RPMI7951 (cell line): ENCODE data around the gene KIF26B. TPM values are rescaled to one million over a fixed set of nuclear protein-coding genes. Genes with fewer than 3 reads are reported as not detected.

Experiments
- DNase-seq: peaks from one replicate; pipeline ENCODE4 v3.0.0-alpha.2; 2012; ENCODE audit warnings: low read depth
- total RNA-seq: library from RNA; depleted of rRNA; stranded (reverse); fragments of >200 nt; shearing (Covaris generic); gene quantifications from 2 replicates; pipeline ENCODE4 v1.2.3, GENCODE V29; 2014

The KIF26B gene
- total RNA-seq, 1 experiment from 2014 or later = 2.3 TPM

DNA sequence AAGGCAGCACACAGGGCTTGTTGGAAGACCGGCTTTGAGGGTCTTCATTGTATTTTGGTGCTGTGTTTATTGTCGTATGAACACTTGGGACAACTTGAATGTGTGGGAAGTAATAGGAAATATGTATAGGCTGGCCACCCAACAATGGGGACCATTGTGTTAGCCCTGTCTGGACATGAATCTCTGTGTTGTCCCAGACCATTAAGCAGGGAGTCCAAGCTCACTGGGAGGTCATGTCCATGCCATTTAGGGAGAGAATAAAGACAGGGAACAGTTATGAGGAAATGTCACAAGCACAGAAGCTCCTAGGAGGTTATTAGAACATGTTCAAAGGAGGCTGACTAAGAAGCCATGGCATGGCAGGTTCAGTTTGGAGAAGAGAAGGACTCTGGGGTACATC, 266.1 kb downstream of the KIF26B start:
- DNase-seq = peak; percentile 6

DNA sequence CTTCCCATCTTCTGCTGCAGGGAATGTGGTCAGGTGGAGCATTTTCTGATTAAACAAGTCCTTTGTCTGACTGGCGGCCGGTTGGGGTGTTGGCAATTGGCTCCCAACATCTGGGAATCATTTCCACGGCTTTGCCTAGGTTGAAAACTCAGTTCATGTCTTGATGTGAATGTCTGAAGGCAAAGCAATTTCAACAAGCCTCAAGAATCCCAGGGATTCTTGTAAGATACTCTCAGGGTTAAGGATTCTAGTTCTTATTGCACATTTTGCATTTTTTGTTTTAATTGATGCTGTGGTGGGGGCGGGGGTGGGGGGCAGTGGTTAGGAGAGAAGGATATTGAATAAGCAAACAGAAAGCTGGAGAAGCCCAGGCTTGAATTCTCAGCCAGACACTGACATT, 273.9 kb downstream of the KIF26B start:
- no peak for DNase-seq

DNA sequence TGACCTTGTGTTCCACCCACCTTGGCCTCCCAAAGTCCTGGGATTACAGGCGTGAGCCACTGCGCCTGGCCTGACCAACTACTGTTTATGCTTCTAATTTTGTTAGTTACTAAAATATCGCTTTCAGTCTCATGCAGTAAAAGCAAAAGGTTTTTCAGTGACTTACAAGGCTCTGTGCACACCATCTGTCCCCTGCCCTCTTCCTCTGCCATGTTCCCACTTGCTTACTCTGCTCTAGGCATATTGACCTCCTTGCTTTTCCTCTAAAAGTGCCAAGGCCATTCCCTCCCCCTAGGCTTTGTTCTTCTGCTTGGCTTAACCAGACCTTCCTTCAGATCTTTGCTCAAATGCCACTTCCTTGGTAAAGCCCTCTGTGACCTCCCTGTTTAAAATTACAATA, 276.9 kb downstream of the KIF26B start:
- DNase-seq = no peak

DNA sequence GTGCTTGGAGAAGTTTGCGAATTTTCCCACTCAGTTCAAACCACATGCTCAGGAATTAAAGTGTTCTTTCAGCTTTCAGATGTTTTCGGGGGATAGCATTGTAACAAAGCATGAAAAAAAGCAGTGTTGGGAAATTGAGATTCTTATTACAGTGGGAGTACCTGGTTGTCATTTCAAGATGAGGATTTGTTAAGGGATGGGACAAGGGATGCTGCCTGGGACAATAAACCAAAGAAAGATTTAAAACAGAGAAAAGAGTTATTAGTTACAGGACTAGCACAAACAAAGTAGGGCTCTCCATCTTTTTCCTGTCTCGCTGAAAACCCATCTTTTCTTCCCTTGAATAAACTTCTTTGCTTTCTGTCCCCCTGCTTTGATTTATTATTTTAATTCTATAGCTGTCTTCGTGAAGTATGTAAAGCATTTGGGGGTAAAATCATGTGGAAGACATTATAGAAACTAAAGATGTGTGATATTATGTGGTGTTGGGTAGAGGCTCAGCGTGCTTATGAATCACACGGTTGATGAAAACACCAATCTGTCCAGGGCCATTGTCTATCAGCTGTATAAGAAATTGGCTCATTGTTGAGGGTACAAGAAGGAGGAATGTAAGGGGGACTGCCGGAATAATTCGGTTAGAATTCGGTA, 277.6 kb downstream of the KIF26B start:
- DNase-seq = no peak

DNA sequence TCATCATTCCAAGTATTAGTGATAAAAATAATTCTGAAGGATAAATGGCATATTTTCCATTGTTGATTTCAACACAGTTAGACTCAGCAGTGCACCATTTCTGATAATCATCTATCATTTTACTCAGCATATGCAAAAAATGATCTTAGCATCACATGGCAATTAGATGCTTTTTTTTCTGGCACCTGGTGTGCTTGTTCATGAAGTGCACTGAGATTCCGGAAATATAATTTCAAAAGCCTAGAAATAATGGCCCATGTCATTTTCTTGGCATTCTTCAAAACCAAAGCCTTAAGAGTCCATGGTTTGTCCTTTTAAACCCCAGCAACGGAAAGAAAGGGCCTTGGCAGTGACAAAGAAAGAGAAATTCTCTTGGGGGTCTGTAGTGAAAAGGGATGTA, 278.8 kb downstream of the KIF26B start:
- DNase-seq = no peak

DNA sequence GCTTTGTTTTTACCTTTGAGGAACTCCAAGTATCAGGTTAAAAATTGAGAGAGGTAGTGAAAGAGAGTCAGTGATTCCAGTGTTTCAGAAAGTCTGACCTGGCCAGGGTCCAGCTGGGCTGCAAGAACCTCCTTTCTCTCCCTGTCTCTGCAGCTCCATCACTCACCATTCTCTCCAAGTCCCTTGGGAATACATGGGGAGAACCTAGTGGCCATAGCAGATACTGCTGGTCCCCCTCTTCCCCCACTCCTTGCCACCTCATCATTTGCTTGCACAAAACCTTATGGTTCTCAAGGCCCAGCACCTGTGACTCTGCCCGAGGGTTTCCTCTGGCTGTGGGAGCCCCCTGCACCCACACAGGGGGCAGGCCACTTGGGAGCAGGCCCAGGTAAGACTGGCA, 279.5 kb downstream of the KIF26B start:
- DNase-seq = no peak

DNA sequence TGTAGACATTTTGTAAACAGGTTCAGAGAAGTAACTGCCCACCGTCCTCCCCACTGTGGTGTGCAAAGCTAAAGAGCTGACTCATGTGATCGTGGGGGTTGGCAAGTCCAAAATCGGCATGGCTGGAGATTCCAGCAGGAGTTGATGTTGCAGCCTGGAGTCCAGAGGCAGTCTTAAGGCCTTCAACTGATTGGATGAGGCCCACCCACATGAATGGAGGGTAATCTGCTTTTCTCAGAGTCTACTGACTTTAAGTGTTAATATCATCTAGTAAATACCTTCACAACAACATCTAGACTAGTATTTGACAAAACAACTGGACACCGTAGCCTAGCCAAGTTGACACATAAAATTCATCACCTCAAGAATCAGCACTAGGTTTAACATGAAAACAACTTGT, 281.6 kb downstream of the KIF26B start:
- DNase-seq = no peak

DNA sequence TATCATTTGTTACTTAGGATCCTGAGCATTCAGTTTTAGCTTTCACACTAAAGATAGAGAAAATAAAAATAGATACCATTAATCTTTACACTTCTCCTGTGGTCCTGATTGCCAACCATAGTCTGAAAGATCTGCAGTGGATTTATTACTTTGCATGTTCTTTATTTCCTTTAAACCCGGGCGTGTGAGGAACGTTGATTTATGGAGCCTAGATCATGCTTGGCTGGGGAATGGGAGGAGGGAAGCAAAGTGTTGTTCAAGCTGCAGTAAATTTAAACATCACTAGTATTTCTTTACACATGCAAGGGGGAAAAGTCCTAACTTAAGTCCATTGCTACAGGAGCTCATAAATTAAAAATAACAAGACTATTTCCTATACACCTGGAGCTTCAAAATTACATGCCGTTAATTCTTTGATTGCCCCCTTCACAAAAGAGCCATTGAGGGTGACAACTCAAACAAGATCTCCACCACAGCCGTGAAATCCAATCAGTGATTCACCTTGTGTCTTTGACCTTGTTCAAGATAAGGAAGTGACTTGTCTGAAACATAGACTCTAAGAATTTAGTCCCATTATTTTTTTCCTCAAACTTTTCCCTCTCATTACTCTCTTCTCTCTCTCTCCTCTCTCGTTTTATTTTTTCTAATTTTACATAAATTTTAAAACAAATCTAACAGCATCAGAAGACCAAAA, 282.7 kb downstream of the KIF26B start:
- DNase-seq = no peak

DNA sequence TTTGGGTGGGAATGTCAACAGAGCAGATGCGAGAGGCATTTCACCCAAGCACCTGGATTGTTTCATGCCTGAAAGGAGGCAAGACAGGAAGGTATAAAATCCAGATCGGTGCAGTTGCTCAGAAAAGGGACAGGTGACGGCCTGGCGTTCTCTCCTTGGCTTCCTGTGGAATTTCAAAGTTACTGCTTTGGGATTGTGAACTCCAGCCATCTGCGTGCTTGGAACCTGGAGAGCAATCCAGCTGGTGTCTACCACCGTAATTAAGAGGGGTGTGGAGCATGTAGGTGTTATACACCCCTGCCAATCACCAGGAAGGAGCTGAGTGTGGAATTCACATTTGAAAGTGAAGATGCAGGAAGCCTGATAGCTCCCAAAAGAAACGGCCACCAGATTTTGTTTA, 286.1 kb downstream of the KIF26B start:
- DNase-seq = no peak

DNA sequence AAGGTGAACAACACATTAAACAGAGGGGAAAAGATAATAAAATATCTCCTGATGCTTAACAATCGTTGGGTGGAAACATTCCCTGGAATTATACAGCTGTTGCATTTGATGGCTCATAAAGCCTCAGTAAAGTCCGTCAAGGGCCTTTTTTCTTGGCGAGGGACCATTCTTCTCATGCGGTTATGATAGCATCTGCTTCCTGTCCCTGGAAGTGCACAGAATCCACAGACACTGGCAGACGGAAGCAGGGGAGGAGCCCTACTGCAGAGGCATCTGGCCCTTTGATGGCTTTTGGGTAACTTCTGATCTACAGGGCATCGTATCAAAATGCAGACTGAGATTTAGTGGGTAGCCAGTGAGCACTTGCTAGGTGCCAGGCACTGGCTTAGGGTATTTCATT, 286.9 kb downstream of the KIF26B start:
- DNase-seq = peak; percentile 4

DNA sequence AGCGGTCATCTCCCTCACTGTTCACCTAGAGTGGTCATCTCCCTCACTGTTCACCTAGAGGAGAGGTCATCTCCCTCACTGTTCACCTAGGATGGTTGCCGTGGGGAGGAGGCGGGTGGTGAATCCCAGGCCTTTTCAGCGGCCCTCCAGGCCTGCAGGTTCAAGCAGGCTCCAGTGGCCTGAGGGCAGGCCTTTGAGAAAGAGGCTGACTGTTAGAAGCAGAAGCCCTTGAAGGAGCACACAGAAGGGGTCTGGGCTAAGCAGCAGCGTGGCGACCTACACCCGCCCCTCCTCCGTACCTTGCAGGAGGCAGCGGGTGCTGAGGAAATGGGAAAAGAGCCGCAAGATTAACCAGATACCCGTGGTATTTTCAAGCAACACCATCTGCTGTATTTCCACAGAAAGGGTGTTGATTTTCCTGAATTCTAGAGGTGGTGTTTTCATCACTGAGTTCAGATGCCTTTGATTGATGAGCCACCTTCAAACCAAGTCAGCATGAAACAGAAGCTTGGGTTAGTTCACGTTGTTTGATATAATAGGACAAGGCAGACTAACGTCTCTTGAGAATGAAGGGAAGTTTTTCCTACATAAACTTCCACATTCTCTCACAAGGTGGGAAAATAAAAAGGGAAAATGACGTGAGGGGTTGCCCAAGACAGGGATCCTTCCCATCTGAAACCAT, 289.5 kb downstream of the KIF26B start:
- no peak for DNase-seq

DNA sequence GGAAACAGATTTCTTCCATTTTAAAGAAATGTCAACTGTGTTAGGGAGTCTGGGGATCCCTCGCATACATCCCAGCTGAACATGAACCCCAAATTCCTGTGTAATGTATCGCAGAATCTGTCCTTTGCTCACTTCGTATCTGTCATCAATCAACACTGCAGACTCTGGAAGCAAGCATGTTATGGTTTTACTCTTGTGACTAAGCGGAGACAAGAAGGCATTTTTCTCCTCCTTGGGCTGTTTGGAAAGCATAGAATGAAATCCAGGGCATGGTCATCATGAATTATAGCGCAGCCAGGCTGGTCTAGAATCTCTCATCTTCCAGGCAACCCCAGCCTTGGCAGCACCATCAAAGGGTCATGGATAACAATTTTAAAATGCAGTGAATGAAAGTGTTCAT, 290.2 kb downstream of the KIF26B start:
- no peak for DNase-seq

DNA sequence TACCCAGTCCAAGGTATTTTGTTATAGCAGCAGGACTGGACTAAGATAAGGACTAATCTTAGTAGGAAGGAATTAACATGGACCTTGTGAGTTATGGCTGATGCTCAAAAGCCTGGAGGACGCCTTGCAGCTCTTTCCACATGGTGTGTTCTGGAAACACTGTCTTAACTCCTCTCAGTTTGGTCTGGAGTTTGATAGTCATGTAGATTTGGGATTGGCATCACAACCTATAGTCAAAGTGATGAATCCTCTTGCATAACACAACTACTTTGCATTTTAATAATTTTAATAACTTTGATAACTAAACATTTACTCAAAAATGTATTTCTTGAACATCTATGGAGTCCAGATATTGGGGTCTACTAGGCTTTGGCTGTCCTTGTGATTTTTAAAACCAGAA, 293.7 kb downstream of the KIF26B start:
- DNase-seq = no peak

DNA sequence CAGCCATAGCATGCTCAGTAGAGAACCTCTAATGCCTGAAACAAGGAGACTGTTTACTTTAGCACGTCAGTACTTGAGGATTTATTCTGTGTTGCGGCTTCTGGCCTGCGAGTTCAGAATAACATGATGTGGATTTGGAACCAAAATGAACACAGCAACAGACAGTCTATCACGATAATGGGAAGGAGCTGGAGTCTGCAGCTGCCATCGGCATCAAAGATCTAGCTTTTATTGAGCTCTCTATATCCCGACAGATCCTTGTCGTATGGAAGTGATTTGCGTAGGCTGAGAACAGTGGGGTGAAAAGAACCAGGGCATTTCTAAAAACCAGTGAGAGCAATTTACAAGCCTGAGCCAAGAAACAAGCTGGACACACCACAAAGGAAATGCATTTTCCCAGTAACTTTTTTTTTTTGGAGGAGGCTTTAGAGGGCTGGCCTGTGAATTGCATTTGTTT, 294.2 kb downstream of the KIF26B start:
- no peak for DNase-seq

DNA sequence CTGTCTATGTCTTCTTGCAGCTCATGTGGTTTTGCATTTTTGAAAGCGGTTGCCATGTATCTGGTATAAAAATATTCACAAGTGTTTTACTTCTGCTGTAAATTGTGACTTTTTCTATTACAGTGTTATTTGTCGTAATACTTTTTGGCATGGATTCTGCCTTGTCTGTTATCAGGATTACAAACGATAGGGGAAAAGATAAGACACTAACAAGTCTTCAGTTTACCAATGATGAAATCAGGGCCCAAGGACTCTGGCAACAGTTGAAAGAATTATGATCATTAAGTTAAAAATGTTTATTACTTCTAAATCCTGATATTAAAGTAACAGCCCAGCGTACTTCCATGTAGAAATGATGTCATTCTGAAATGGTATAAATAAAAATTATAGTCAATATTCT, 298.8 kb downstream of the KIF26B start:
- DNase-seq = no peak

DNA sequence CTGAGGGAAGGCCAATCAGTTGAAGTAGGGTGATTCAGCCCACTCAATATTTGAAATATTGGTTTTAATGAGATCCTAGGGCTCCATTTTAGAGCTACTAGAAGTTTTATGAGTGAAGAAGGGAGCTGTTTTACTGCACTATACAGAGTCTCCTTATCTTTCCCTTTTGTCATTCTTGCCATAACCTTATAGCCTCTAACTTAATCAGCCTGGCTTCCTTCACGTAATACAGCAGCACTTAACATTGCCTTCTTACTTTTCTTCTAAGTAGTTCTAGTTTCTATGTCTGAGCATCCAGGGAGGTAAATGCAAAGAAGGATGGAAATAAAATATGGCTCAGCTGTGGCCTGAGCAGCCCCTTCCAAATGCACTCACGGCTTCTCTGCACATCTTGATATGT, 299.3 kb downstream of the KIF26B start:
- DNase-seq = no peak

DNA sequence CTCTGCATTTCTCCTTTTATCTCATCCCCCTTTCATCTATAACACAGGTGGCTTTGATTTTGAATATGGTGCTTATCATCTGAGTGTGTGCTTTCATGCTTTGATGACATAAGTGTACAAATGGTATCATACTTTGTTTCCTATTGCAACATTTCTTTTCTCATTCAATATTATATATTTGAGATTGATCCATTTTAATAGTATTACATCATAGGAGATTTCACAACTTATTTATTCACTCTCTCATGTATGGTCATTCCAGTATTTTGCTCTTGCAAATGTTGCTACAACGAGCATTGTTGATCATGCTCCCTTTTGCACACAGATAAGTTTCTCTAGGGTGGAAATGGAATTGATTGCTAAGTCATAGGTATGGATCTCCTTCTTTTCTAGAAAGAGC, 302.8 kb downstream of the KIF26B start:
- DNase-seq = no peak

DNA sequence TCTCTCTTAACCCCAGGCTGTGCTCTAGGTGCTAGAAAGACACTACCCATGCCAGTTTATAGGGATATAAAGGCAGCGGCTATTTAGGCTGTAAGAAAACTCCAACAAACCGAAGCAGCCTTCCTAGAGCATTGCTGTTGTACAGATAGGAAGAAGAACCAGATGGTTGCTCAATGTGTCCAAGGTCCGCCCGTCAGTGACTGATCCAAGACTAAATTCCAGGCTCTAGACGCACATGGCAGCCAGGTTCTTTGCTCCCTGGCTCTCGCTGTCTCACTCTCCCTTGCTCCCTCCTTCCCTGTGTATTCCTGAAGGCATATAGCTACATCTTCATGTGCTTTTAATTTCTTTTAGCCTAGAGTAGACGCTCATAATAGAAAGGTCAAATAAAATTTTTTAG, 303.4 kb downstream of the KIF26B start:
- DNase-seq = peak; percentile 64

DNA sequence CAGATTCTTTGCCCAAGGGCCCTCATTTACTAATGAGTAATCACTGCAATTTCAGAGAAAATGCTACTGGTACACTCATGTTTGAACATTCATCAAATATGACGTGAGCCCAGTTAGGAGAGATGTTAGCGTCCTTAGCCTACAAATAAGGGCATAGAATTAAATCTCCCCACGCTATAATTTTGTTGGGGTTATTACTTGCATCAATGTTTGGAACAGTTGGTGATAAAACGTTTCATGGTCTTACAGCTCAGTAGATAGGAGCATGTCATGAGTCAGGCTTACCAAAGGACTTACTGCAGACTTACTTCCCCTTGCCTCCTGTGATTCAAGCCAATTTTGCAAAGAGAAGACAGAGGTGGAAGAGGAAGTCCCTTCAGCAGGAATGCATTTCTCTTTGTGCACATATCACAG, 304.0 kb downstream of the KIF26B start:
- peak; percentile 82 for DNase-seq

DNA sequence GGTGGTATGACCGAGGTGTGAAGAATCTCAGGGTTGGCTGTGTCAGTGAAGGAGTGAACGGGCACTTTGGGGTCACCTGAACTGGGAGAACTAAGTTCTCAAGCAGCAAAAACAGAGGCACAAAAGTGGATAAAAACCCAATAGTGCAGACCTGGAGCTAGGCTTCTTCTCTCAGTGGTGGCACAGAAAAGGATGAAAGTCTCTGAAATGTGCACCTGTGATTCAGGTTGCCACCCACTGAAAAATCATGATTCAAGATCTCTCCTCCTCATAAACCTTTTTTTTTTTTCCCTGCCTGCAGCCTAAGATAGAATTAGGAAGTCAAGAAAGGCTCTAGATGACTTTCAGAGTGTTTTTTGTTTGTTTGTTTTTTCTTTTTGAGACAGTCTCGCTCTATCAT, 304.8 kb downstream of the KIF26B start:
- no peak for DNase-seq

DNA sequence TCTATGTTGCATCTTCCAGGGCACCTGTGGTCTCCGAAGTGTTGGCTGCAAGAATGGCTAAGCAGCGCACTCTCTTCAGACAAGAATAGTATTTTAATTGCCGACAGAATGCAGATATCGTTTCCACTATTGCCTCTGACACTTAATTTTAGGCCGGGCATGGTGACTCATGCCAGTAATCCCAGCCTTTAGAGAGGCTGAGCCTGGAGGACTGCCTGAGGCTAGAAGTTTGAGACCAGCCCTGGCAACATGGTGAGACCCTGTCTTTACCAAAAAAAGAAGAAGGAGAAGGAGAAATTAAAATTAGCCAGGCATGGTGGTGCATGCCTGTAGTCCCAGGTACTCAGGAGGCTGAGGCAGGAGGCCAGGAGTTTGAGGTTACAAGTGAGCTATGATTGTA, 306.9 kb downstream of the KIF26B start:
- DNase-seq = peak; percentile 15

DNA sequence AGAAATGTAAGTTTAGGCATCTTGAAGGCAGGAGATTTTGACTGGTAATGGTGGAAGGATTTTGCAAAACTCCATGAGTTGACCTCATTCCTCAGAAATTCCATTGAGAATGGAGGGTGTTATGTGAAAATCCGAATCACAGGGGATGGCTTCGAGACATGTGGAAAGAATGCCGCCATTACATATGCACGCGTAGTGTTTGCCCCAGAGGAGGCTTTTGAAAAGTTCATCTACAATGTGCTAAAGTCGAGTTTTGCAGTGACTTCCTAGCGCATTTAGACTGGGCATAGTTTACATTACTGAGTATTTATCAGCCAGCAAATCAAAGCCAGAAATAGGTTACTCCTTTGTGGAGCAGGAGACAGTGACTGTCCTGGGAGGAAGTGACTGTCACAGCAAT, 307.4 kb downstream of the KIF26B start:
- DNase-seq = no peak
